ENCODE data around the gene MICAL2.

- TF ChIP-seq POLR2A (IDR thresholded peaks at IDR 0.05; ENCODE audit: low read depth, low read length) (no peak), POLR2AphosphoS5 (IDR thresholded peaks at IDR 0.05; ENCODE audit: low read length) (no peak)
Observed at GRCh38 chr11:12290477-12290922, 180.1 kb downstream of the MICAL2 start.
